IMR-90 (cell line): Measurements from ENCODE around the gene FNDC3B. TPM values are rescaled to one million over a fixed set of nuclear protein-coding genes. Genes with fewer than 3 reads are reported as not detected.

Experiments
- ATAC-seq: fragments of 200-7000 bp; cut with Tn5 transposase; 2 replicates; pipeline ENCODE4 v1.9.1; 2020; ENCODE audit warnings: low read depth, mild to moderate bottlenecking, moderate library complexity
- BruUV-seq: library from RNA; stranded (reverse); fragments of 400-500 nt; replicated peaks from 2 replicates; lab custom pipeline; 2021; lab: Mats Ljungman, UMichigan
- CTCF ChIA-PET: fragments of 300-600 bp; formaldehyde crosslinking; extraction: SDS; loops from one replicate; lab custom pipeline; 2021; ENCODE audit warnings: antibody characterized with exemption; lab: Yijun Ruan, JAX
- POLR2A ChIA-PET: fragments of 300-600 bp; sonication (Branson Sonifier 250); formaldehyde crosslinking; loops from one replicate; lab custom pipeline; 2022; ENCODE audit warnings: antibody characterized with exemption; ENCODE audit not compliant: unreplicated experiment; lab: Charles Lee
- DNase-seq: peaks from one replicate; pipeline ENCODE4 v3.0.0; 2013
- H2AFZ ChIP-seq: replicated peaks from 2 replicates; pipeline ENCODE3; 2013; ENCODE audit warnings: low read length, mild to moderate bottlenecking; ENCODE audit not compliant: poor library complexity
- H2AK5ac ChIP-seq: 2 replicates; pipeline ENCODE4 v1.6.1; 2013; ENCODE audit warnings: low read depth, low read length, inconsistent platforms
- H2AK9ac ChIP-seq: replicated peaks from 2 replicates; pipeline ENCODE3; 2013; ENCODE audit warnings: mild to moderate bottlenecking, low read depth, low read length, moderate library complexity; ENCODE audit not compliant: poor library complexity
- H2BK120ac ChIP-seq: 2 replicates; pipeline ENCODE4 v1.6.1; 2013; ENCODE audit warnings: low read depth, low read length, inconsistent platforms
- H2BK15ac ChIP-seq: 3 replicates; pipeline ENCODE4 v1.6.1; 2013; ENCODE audit warnings: low read depth, low read length, inconsistent platforms
- H2BK20ac ChIP-seq: 2 replicates; pipeline ENCODE4 v1.6.1; 2013; ENCODE audit warnings: low read depth, mild to moderate bottlenecking, inconsistent platforms, low read length, moderate library complexity
- H2BK5ac ChIP-seq: 2 replicates; pipeline ENCODE4 v1.6.1; 2013; ENCODE audit warnings: mild to moderate bottlenecking, low read depth, low read length, inconsistent platforms; ENCODE audit not compliant: poor library complexity, severe bottlenecking
- H3K14ac ChIP-seq: replicated peaks from 2 replicates; pipeline ENCODE4 v1.6.1; 2013; ENCODE audit warnings: low read depth, low read length, inconsistent platforms
- H3K18ac ChIP-seq: 2 replicates; pipeline ENCODE4 v1.6.1; 2013; ENCODE audit warnings: low read depth, low read length, control low read depth
- H3K23ac ChIP-seq: 2 replicates; pipeline ENCODE4 v1.6.1; 2013; ENCODE audit warnings: low read depth, low read length, inconsistent platforms
- H3K27ac ChIP-seq: 2 replicates; pipeline ENCODE4 v1.5.1; 2013; ENCODE audit warnings: mild to moderate bottlenecking, control low read depth, low read length; ENCODE audit not compliant: insufficient read depth
- H3K27me3 ChIP-seq: 2 replicates; pipeline ENCODE4 v1.6.1; 2013; ENCODE audit warnings: low read length; ENCODE audit not compliant: control insufficient read depth, insufficient read depth
- H3K36me3 ChIP-seq: 2 replicates; pipeline ENCODE4 v1.6.1; 2013; ENCODE audit warnings: low read length, mixed read lengths; ENCODE audit not compliant: control insufficient read depth, insufficient read depth
- H3K4ac ChIP-seq: 2 replicates; pipeline ENCODE4 v1.6.1; 2013; ENCODE audit warnings: low read depth, low read length, inconsistent platforms
- H3K4me1 ChIP-seq: 2 replicates; pipeline ENCODE4 v1.6.1; 2013; ENCODE audit warnings: low read length, mixed read lengths; ENCODE audit not compliant: control insufficient read depth, insufficient read depth
- H3K4me2 ChIP-seq: 2 replicates; pipeline ENCODE4 v1.6.1; 2013; ENCODE audit warnings: low read depth, mild to moderate bottlenecking, control low read depth, low read length, moderate library complexity
- H3K4me3 ChIP-seq: 2 replicates; pipeline ENCODE4 v1.5.1; 2013; ENCODE audit warnings: low read depth, mild to moderate bottlenecking, control low read depth, low read length, moderate library complexity; ENCODE audit not compliant: insufficient read depth
- H3K56ac ChIP-seq: 2 replicates; pipeline ENCODE4 v1.6.1; 2013; ENCODE audit warnings: low read length, inconsistent platforms; ENCODE audit not compliant: insufficient read depth; ENCODE audit errors: extremely low read depth
- H3K79me1 ChIP-seq, 2 experiments: 2 replicates each; pipeline ENCODE4 v1.6.1; 2013; ENCODE audit warnings: low read length in 2 of 2, inconsistent platforms in 1 of 2, low read depth in 1 of 2
- H3K9ac ChIP-seq: 2 replicates; pipeline ENCODE4 v1.6.1; 2013; ENCODE audit warnings: low read depth, low read length, control low read depth
- H3K9me1 ChIP-seq: 2 replicates; pipeline ENCODE4 v1.6.1; 2013; ENCODE audit warnings: low read length, inconsistent platforms; ENCODE audit not compliant: insufficient read depth
- H3K9me3 ChIP-seq: 2 replicates; pipeline ENCODE4 v1.6.1; 2013; ENCODE audit warnings: low read length; ENCODE audit not compliant: control insufficient read depth, insufficient read depth
- H4K20me1 ChIP-seq: 2 replicates; pipeline ENCODE4 v1.6.1; 2013; ENCODE audit warnings: low read length, inconsistent platforms; ENCODE audit not compliant: insufficient read depth
- H4K5ac ChIP-seq: 2 replicates; pipeline ENCODE4 v1.6.1; 2013; ENCODE audit warnings: mild to moderate bottlenecking, low read depth, low read length, control low read depth
- H4K8ac ChIP-seq, 2 experiments: 2 replicates each; pipeline ENCODE4 v1.6.1; 2013; ENCODE audit warnings: low read depth in 2 of 2, low read length in 2 of 2, control low read depth in 1 of 2, inconsistent platforms in 1 of 2
- H4K91ac ChIP-seq: 2 replicates; pipeline ENCODE4 v1.6.1; 2013; ENCODE audit warnings: low read depth, low read length, inconsistent platforms; ENCODE audit not compliant: insufficient read depth
- CHD1 ChIP-seq: IDR thresholded peaks from 2 replicates; pipeline ENCODE4 v1.6.1; 2012; ENCODE audit warnings: low read depth, low read length, improper control_type of control experiment
- CTCF ChIP-seq: conservative IDR thresholded peaks from 2 replicates; pipeline ENCODE4 v1.5.1; 2012; ENCODE audit warnings: mild to moderate bottlenecking, low read depth, low read length, improper control_type of control experiment
- WGBS, 2 experiments: methylation state at CpG; one replicate each; pipeline versions ENCODE4 v1.1.5 to v1.1.7; 2013; ENCODE audit warnings: missing lambda C conversion rate in 2 of 2; ENCODE audit not compliant: insufficient read length in 1 of 2; ENCODE audit errors: extremely low coverage in 2 of 2; 5-methylcytosine and 5-hydroxymethylcytosine counted together
- dilution Hi-C: fragments of 300-500 bp; cut with HindIII; formaldehyde crosslinking; loops from one replicate; pipeline ENCODE4 v1.14.3; 2018; ENCODE audit warnings: low sequenced_read_pairs; ENCODE audit not compliant: unreplicated experiment
- in situ Hi-C: fragments of 300-500 bp; cut with MboI; formaldehyde crosslinking; loops from 3 replicates; pipeline ENCODE4 v1.14.3; 2019; ENCODE audit warnings: low sequenced_read_pairs, inconsistent platforms, mixed read lengths
- intact Hi-C: fragments of 100-400 bp; cut with micrococcal nuclease; formaldehyde crosslinking; loops from 2 replicates; pipeline ENCODE4 v1.10.0; 2022
- polyA plus RNA-seq, 3 experiments: library from polyadenylated mRNA; depleted of rRNA; stranded (reverse); fragments of >200 nt; gene quantifications; 2 replicates each; pipeline ENCODE4 v1.2.3, GENCODE V29; 2012; ENCODE audit warnings: low replicate concordance in 1 of 3
- total RNA-seq: library from RNA; depleted of rRNA; stranded (reverse); fragments of >200 nt; gene quantifications from 2 replicates; pipeline ENCODE4 v1.2.3, GENCODE V29; 2012

The FNDC3B gene
- total and polyA plus RNA-seq, 2 of the 4 experiments (the other 2 are of a cell fraction) = 23.9 to 150 TPM

- BruUV-seq = no TSS peak
- Histone ChIP-seq H2AFZ (no peak overlapping the region), H3K4me1 (peaks cover 8% of the 10 kb centered on the region), H2AK9ac (no peak overlapping the region), H2BK15ac (no peak overlapping the region), H2BK120ac (no peak overlapping the region), H4K20me1 (peaks cover 50% of the 10 kb centered on the region), H2AK5ac (peak overlapping the region; percentile 7; the same call in 1 of the 2 replicates), H3K9me3 (no peaks in the 10 kb centered on the region), H4K8ac (0 out of 4 replicates have a peak overlapping the region, but pooled peaks of 1 of the 2 experiments have one; percentile 12), H3K4ac (peak overlapping the region; percentile 53), H3K27ac (peak overlapping the region; percentile 45), H3K36me3 (0 out of 2 replicates have a peak, but pooled peaks cover 3% of the 10 kb centered on the region), H4K91ac (no peak overlapping the region), H3K79me1 (peaks cover 0 to 33% of the 10 kb centered on the region in 2 experiments; a peak in 2 of 4 replicates), H3K4me2 (peak overlapping the region; percentile 92), H2BK5ac (peak overlapping the region; percentile 65), H3K56ac (no peak overlapping the region), H3K9me1 (peaks cover 9% of the 10 kb centered on the region), H3K18ac (peak overlapping the region; percentile 53; the same call in 1 of the 2 replicates), H3K9ac (peak overlapping the region; percentile 62), H3K27me3 (no peaks in the 10 kb centered on the region), H4K5ac (peak overlapping the region; percentile 9; the same call in 1 of the 2 replicates), H3K4me3 (peak overlapping the region; percentile 34), H3K23ac (peak overlapping the region; percentile 81), H3K14ac (peak overlapping the region; percentile 36), H2BK20ac (no peak overlapping the region)
- ChIA-PET CTCF (interaction anchor here (0.6 kb wide), 1 partner anchor 41 kb away, joined by 3 read pairs; no protein-coding TSS in a partner anchor), POLR2A (interaction anchor here (0.6 to 1.2 kb wide), 2 partner anchors 47 to 67 kb away, joined by 4 to 5 read pairs; no protein-coding TSS in a partner anchor)
- no CpG with 5 or more reads among the region's 6 CpGs for WGBS, 2 experiments
- ATAC-seq (no peak), DNase-seq (no peak)
- intact Hi-C loops (loop anchor here (10.0 kb wide), 1 partner anchor 163 kb away; no protein-coding TSS in a partner anchor), in situ Hi-C loops (no loop called here), dilution Hi-C loops (no loop called here)
- TF ChIP-seq CTCF = no peak
- 0 out of 2 replicates have a peak, but pooled peaks have one; percentile 11 for TF ChIP-seq CHD1
Measured at GRCh38 chr3:172042136-172042662, 2.8 kb downstream of the FNDC3B start.
